B cell (primary cell): ENCODE measurements around the gene SPINDOC.
"Not testable (repeated sequence)": the region's sequence is repeated elsewhere in the genome, so short reads cannot be mapped to it uniquely, and the experiment has no call there.

ENCODE experiments used
- EZH2 ChIP-seq: IDR thresholded peaks from 2 replicates; pipeline ENCODE4 v1.6.1; 2012; ENCODE audit warnings: borderline replicate concordance, low read depth, mild to moderate bottlenecking, moderate library complexity, low read length; ENCODE audit not compliant: insufficient read depth, poor library complexity, severe bottlenecking
- TF ChIP-seq, protein P1 (sequence below): fragments of 200-600 bp; IDR thresholded peaks from one replicate; pipeline ENCODE4 v1.8.0; 2022; ENCODE audit warnings: antibody characterized with exemption, mild to moderate bottlenecking

DNA sequence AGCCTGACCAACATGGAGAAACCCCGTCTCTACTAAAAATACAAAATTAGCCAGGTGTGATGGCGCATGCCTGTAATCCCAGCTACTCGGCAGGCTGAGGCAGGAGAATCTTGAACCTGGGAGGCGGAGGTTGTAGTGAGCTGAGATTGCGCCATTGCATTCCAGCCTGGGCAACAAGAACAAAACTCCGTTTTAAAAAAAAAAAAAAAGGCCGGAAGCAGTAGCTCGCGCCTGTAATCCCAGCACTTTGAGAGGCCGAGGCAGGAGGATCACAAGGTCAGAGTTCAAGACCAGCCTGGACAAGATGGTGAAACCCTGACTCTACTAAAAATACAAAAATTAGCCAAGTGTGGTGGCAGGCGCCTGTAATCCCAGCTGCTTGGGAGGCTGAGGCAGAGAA is 2.9 kb upstream of the SPINDOC start:
- TF ChIP-seq, protein P1, sequence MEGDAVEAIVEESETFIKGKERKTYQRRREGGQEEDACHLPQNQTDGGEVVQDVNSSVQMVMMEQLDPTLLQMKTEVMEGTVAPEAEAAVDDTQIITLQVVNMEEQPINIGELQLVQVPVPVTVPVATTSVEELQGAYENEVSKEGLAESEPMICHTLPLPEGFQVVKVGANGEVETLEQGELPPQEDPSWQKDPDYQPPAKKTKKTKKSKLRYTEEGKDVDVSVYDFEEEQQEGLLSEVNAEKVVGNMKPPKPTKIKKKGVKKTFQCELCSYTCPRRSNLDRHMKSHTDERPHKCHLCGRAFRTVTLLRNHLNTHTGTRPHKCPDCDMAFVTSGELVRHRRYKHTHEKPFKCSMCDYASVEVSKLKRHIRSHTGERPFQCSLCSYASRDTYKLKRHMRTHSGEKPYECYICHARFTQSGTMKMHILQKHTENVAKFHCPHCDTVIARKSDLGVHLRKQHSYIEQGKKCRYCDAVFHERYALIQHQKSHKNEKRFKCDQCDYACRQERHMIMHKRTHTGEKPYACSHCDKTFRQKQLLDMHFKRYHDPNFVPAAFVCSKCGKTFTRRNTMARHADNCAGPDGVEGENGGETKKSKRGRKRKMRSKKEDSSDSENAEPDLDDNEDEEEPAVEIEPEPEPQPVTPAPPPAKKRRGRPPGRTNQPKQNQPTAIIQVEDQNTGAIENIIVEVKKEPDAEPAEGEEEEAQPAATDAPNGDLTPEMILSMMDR, result not testable (repeated sequence)
- not testable (repeated sequence) for TF ChIP-seq EZH2
